ENCODE results near the gene CENPM. TPM values are rescaled to one million over a fixed set of nuclear protein-coding genes. Genes with fewer than 3 reads are reported as not detected.

CENPM gene
- polyA plus RNA-seq, 1 of the 3 experiments (the other 2 are of a cell fraction), result 15.6 TPM

DNA sequence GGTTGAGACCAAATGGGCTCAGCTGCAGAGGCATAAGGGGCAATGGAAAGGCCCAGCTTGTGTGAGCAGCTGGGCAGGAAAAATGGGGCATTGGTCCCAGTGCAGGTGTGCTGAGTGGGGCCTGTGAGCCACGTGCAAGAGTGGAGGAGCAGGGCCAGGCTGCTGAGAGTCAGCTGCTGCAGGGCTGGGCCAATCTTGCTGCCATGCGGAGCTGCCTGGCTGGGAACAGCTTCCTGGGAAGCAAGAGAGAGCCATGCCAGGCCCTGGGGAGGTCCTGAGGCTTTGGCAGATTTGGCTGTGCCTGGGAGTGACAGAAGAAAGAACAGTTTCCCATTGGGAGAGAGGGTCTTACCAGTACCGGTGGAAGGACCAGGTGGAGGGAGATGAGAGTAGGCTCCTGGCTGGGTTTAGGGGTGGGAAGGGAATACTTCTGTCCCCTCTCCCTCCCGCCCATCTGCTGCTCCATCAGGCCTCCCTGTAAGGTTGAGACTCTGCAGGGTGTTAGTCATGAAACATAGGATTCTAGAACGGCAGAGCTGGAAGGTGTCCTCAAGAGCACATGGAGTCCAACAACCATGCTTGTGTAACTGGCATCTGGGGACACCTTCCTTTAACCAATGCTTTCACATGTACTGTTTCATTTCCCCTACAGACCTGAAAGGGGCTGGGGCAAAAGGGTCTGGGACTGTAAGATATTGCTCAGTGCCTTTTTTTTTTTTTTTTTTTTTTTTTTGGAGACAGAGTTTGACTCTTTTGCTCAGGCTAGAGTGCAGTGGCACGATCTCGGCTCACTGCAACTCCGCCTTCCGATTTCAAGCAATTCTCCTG lies 32.7 kb upstream of the CENPM start:
- H3K27me3 ChIP-seq (ENCODE audit: insufficient read depth), result no peaks in the 10 kb centered on the region

DNA sequence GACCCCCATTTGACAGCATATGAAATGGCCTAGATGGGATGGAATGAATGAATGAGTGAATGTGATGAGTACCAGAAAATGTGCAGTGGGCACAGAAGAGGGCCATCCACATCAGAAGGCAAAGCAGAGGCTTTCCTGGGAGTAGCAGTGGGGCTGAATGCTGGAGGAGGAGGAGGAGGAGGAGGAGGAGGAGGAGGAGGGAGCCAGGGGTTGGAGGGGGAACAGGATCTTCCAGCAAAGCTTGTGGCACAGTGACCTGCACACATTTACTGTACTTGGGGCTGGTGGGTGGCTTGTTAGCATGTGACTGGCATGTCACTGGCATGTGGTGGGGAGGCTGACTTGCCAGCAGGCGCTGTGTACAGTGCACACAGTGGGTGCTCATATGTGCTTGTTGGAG lies 31.8 kb upstream of the CENPM start:
- no peaks in the 10 kb centered on the region for H3F3A ChIP-seq (replicated peaks; ENCODE audit: insufficient read depth)
- WGBS (ENCODE audit: low lambda C conversion rate), result no CpG with 5 or more reads among the region's 1 CpG
- H2AFZ ChIP-seq (ENCODE audit: low read depth), result no peak overlapping the region
- H3K9ac ChIP-seq, result no peak overlapping the region
- no peaks in the 10 kb centered on the region for H4K20me1 ChIP-seq (ENCODE audit: insufficient read depth)
- H3K27me3 ChIP-seq (ENCODE audit: insufficient read depth), result no peaks in the 10 kb centered on the region
- no peak overlapping the region for H3K27ac ChIP-seq (ENCODE audit: low read depth in 2 of 2, low read length in 1 of 2)
- no peak overlapping the region for H3K4me2 ChIP-seq
- ChIA-PET CTCF (no interaction called here), POLR2A (no interaction called here)
- H3K4me1 ChIP-seq (ENCODE audit: control insufficient read depth in 1 of 2, insufficient read depth in 2 of 2, low read depth in 1 of 2, low read length in 1 of 2), result peaks cover 0 to 14% of the 10 kb centered on the region in 2 experiments; a peak in 1 of 4 replicates
- no peaks in the 10 kb centered on the region for H3K36me3 ChIP-seq (replicated peaks in 1 of 2; ENCODE audit: control insufficient read depth in 1 of 2, insufficient read depth in 2 of 2, low read length in 1 of 2)
- H3K79me2 ChIP-seq (ENCODE audit: insufficient read depth), result no peaks in the 10 kb centered on the region
- no peak for DNase-seq
- H3K4me3 ChIP-seq (ENCODE audit: low read depth in 2 of 2, low read length in 1 of 2), result no peak overlapping the region
- H3K9me2 ChIP-seq, result no peaks in the 10 kb centered on the region
- TF ChIP-seq GATA2 (CRISPR knock-in tag; IDR thresholded peaks at IDR 0.05) (no peak), TEAD4 (IDR thresholded peaks at IDR 0.05; ENCODE audit: borderline replicate concordance, insufficient read depth) (no peak), MAX (IDR thresholded peaks at IDR 0.05; ENCODE audit: low read depth) (no peak)
- TF ChIP-seq, protein P1, sequence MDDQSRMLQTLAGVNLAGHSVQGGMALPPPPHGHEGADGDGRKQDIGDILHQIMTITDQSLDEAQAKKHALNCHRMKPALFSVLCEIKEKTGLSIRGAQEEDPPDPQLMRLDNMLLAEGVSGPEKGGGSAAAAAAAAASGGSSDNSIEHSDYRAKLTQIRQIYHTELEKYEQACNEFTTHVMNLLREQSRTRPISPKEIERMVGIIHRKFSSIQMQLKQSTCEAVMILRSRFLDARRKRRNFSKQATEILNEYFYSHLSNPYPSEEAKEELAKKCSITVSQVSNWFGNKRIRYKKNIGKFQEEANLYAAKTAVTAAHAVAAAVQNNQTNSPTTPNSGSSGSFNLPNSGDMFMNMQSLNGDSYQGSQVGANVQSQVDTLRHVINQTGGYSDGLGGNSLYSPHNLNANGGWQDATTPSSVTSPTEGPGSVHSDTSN (IDR thresholded peaks at IDR 0.05), result no peak
- H3K9me3 ChIP-seq, result no peaks in the 10 kb centered on the region

More for the DNA sequence above, 32.7 kb upstream of the CENPM start:
- H3K9me2 ChIP-seq, result no peaks in the 10 kb centered on the region
- H2AFZ ChIP-seq (ENCODE audit: low read depth), result no peak overlapping the region
- H4K20me1 ChIP-seq (ENCODE audit: insufficient read depth), result no peaks in the 10 kb centered on the region
- H3F3A ChIP-seq (replicated peaks; ENCODE audit: insufficient read depth), result no peaks in the 10 kb centered on the region
- H3K9me3 ChIP-seq, result no peaks in the 10 kb centered on the region
- H3K4me2 ChIP-seq, result no peak overlapping the region
- no peak overlapping the region for H3K4me3 ChIP-seq (ENCODE audit: low read depth in 2 of 2, low read length in 1 of 2)
- DNase-seq, result no peak
- H3K27ac ChIP-seq (ENCODE audit: low read depth in 2 of 2, low read length in 1 of 2), result no peak overlapping the region
- CTCF ChIA-PET, result no interaction called here
- no peaks in the 10 kb centered on the region for H3K79me2 ChIP-seq (ENCODE audit: insufficient read depth)
- no peaks in the 10 kb centered on the region for H3K36me3 ChIP-seq (replicated peaks in 1 of 2; ENCODE audit: control insufficient read depth in 1 of 2, insufficient read depth in 2 of 2, low read length in 1 of 2)
- 64% methylated on average over 4 of the region's 9 CpGs for WGBS (ENCODE audit: low lambda C conversion rate)
- POLR2A ChIA-PET, result no interaction called here
- peaks cover 0 to 14% of the 10 kb centered on the region in 2 experiments; a peak in 1 of 4 replicates for H3K4me1 ChIP-seq (ENCODE audit: control insufficient read depth in 1 of 2, insufficient read depth in 2 of 2, low read depth in 1 of 2, low read length in 1 of 2)
- no peak overlapping the region for H3K9ac ChIP-seq
- TF ChIP-seq EZH2phosphoT487 (IDR thresholded peaks at IDR 0.05; ENCODE audit: borderline replicate concordance, low read depth), result no peak

- Histone ChIP-seq H3K4me3 (ENCODE audit: low read depth in 2 of 2, low read length in 1 of 2) (peak overlapping the region; percentile 43 to 49; a peak in 3 of 4 replicates), H3K36me3 (replicated peaks in 1 of 2; ENCODE audit: control insufficient read depth in 1 of 2, insufficient read depth in 2 of 2, low read length in 1 of 2) (no peaks in the 10 kb centered on the region), H2AFZ (ENCODE audit: low read depth) (no peak overlapping the region), H3K27ac (ENCODE audit: low read depth in 2 of 2, low read length in 1 of 2) (no peak overlapping the region; a peak in 1 of 4 replicates), H3K27me3 (ENCODE audit: insufficient read depth) (no peaks in the 10 kb centered on the region), H3K9ac (no peak overlapping the region), H3K79me2 (ENCODE audit: insufficient read depth) (no peaks in the 10 kb centered on the region), H3K4me1 (ENCODE audit: control insufficient read depth in 1 of 2, insufficient read depth in 2 of 2, low read depth in 1 of 2, low read length in 1 of 2) (peaks cover 0 to 14% of the 10 kb centered on the region in 2 experiments; a peak in 1 of 4 replicates), H4K20me1 (ENCODE audit: insufficient read depth) (no peaks in the 10 kb centered on the region), H3K4me2 (peak overlapping the region; percentile 57; the same call in 1 of the 2 replicates), H3K9me2 (no peaks in the 10 kb centered on the region), H3F3A (replicated peaks; ENCODE audit: insufficient read depth) (no peaks in the 10 kb centered on the region), H3K9me3 (no peaks in the 10 kb centered on the region)
- ChIA-PET POLR2A (no interaction called here), CTCF (interaction anchor here (1.0 kb wide), 1 partner anchor 467 kb away, joined by 3 read pairs; no protein-coding TSS in a partner anchor)
- no CpG with 5 or more reads among the region's 46 CpGs for WGBS (ENCODE audit: low lambda C conversion rate)
- DNase-seq, result peak; percentile 70
- TF ChIP-seq NFIC (IDR thresholded peaks at IDR 0.05; ENCODE audit: borderline replicate concordance) (no peak), IRF3 (IDR thresholded peaks at IDR 0.05; ENCODE audit: low read depth, low read length) (no peak), EP300 (IDR thresholded peaks at IDR 0.05; ENCODE audit: borderline replicate concordance in 1 of 2, low read depth in 1 of 2, low read length in 1 of 2) (no peak), FOSL2 (IDR thresholded peaks at IDR 0.05; ENCODE audit: borderline replicate concordance, low read depth) (no peak), TAF1 (IDR thresholded peaks at IDR 0.05; ENCODE audit: borderline replicate concordance, low read depth, low read length) (no peak), NRF1 (IDR thresholded peaks at IDR 0.05; ENCODE audit: low read depth, low read length) (no peak), TEAD4 (IDR thresholded peaks at IDR 0.05; ENCODE audit: borderline replicate concordance, insufficient read depth) (no peak), GABPA (IDR thresholded peaks at IDR 0.05; ENCODE audit: low read depth) (no peak), MXI1 (IDR thresholded peaks at IDR 0.05; ENCODE audit: low read depth, low read length) (no peak)
- TF ChIP-seq, protein P2, sequence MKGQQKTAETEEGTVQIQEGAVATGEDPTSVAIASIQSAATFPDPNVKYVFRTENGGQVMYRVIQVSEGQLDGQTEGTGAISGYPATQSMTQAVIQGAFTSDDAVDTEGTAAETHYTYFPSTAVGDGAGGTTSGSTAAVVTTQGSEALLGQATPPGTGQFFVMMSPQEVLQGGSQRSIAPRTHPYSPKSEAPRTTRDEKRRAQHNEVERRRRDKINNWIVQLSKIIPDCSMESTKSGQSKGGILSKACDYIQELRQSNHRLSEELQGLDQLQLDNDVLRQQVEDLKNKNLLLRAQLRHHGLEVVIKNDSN (IDR thresholded peaks at IDR 0.05; ENCODE audit: borderline replicate concordance, low read depth), result no peak
These were observed 30.1 kb upstream of the CENPM start for GRCh38 chr22:41976961-41977566.
